A549 (cell line): ENCODE measurements around the gene BAIAP3. TPM values are rescaled to one million over a fixed set of nuclear protein-coding genes. Genes with fewer than 3 reads are reported as not detected.
A peak's percentile ranks its signal among the peaks of the same experiment; 100 is the strongest.

Experiments
- ATAC-seq, 2 experiments: fragments of 200-7000 bp in 1 of 2; fragments of >200 bp in 1 of 2; cut with Nextera tagmentation in 1 of 2; cut with Tn5 transposase in 1 of 2; 3 replicates each; pipeline versions ENCODE4 v1.8.0 to v1.9.1; 2018 to 2020; ENCODE audit warnings: mild to moderate bottlenecking in 1 of 2, moderate library complexity in 1 of 2
- CTCF ChIA-PET: fragments of 300-600 bp; sonication (Branson Sonifier 250); formaldehyde crosslinking; extraction: SDS; loops from one replicate; lab custom pipeline; 2021; ENCODE audit warnings: antibody characterized with exemption, inconsistent platforms; lab: Yijun Ruan, JAX
- POLR2A ChIA-PET: fragments of 350-600 bp; formaldehyde crosslinking; extraction: SDS; loops from one replicate; lab custom pipeline; 2021; ENCODE audit warnings: antibody characterized with exemption, inconsistent platforms; lab: Yijun Ruan, JAX
- DNase-seq, 2 experiments: peaks; one replicate each; pipeline versions ENCODE4 v3.0.0 to v3.0.0-alpha.2; 2011 to 2016; ENCODE audit warnings: low read depth in 1 of 2, low spot score in 1 of 2
- FAIRE-seq: peaks from 2 replicates; lab custom pipeline; 2011; peaks lifted over from hg19 to GRCh38; lab: Jason Lieb, UNC
- H3K27ac ChIP-seq, 2 experiments: fragments of >200 bp; sonication (Bioruptor Twin); formaldehyde crosslinking; 3 replicates each; pipeline ENCODE4 v1.5.1; 2016 to 2017
- H3K4me1 ChIP-seq: fragments of >200 bp; sonication (Bioruptor Twin); formaldehyde crosslinking; 3 replicates; pipeline ENCODE4 v1.6.1; 2016
- H3K4me2 ChIP-seq: fragments of >200 bp; sonication (Bioruptor Twin); formaldehyde crosslinking; 3 replicates; pipeline ENCODE4 v1.6.1; 2016
- H3K4me3 ChIP-seq: fragments of >200 bp; sonication (Bioruptor Twin); formaldehyde crosslinking; 3 replicates; pipeline ENCODE4 v1.5.1; 2016
- H3K9me3 ChIP-seq: fragments of >200 bp; sonication (Bioruptor Twin); formaldehyde crosslinking; 3 replicates; pipeline ENCODE4 v1.6.1; 2016
- BHLHE40 ChIP-seq: IDR thresholded peaks from 2 replicates; pipeline ENCODE4 v1.6.1; 2012; ENCODE audit warnings: low read depth, low read length, inconsistent platforms
- CEBPB ChIP-seq, 2 experiments: fragments of >200 bp in 1 of 2; sonication (Bioruptor Twin) in 1 of 2; formaldehyde crosslinking in 1 of 2; IDR thresholded peaks; 2 replicates each; pipeline ENCODE4 v1.6.1; 2012 to 2016
- CHD2 ChIP-seq: fragments of 150-350 bp; IDR thresholded peaks from 2 replicates; pipeline ENCODE4 v1.6.1; 2014; ENCODE audit warnings: low read length; ENCODE audit not compliant: partially characterized antibody
- EHMT2 ChIP-seq: fragments of 200-600 bp; sonication (generic); IDR thresholded peaks from 2 replicates; pipeline ENCODE4 v1.6.1; 2016; ENCODE audit warnings: antibody characterized with exemption, low read depth, mild to moderate bottlenecking, moderate library complexity
- EP300 ChIP-seq, 2 experiments: fragments of >200 bp; sonication (Bioruptor Twin); formaldehyde crosslinking; IDR thresholded peaks; 2 replicates in 1 of 2; 3 replicates in 1 of 2; pipeline ENCODE4 v1.6.1; 2016 to 2017
- GATA3 ChIP-seq: IDR thresholded peaks from 2 replicates; pipeline ENCODE4 v1.6.1; 2012; ENCODE audit warnings: borderline replicate concordance
- HEYL ChIP-seq: fragments of 250-450 bp; sonication (Bioruptor Pico); IDR thresholded peaks from 2 replicates; pipeline ENCODE4 v1.8.0; 2021; ENCODE audit warnings: mild to moderate bottlenecking, moderate library complexity
- JUN ChIP-seq, 2 experiments: fragments of >200 bp; sonication (Bioruptor Twin); formaldehyde crosslinking; IDR thresholded peaks; 2 replicates in 1 of 2; 3 replicates in 1 of 2; pipeline ENCODE4 v1.6.1; 2016 to 2017
- NR3C1 ChIP-seq: fragments of >200 bp; sonication (Bioruptor Twin); formaldehyde crosslinking; IDR thresholded peaks from 3 replicates; pipeline ENCODE4 v1.6.1; 2017
- PHF8 ChIP-seq: fragments of 200-600 bp; sonication (generic); IDR thresholded peaks from 2 replicates; pipeline ENCODE4 v1.6.1; 2016; ENCODE audit warnings: low read depth, mild to moderate bottlenecking, antibody characterized with exemption, moderate library complexity, borderline replicate concordance
- POLR2A ChIP-seq: IDR thresholded peaks from 2 replicates; pipeline ENCODE4 v1.6.1; 2012; ENCODE audit warnings: mild to moderate bottlenecking, low read length
- RAD21 ChIP-seq, 2 experiments: fragments of >200 bp in 1 of 2; sonication (Bioruptor Twin) in 1 of 2; formaldehyde crosslinking in 1 of 2; IDR thresholded peaks in 1 of 2; conservative IDR thresholded peaks in 1 of 2; 2 replicates in 1 of 2; 3 replicates in 1 of 2; pipeline ENCODE4 v1.6.1; 2012 to 2018; ENCODE audit warnings: inconsistent platforms in 1 of 2
- RARB ChIP-seq: fragments of 250-450 bp; sonication (Bioruptor Pico); IDR thresholded peaks from 2 replicates; pipeline ENCODE4 v1.8.0; 2021; ENCODE audit warnings: mild to moderate bottlenecking, moderate library complexity
- RNF2 ChIP-seq: fragments of 200-600 bp; sonication (generic); IDR thresholded peaks from 2 replicates; pipeline ENCODE4 v1.6.1; 2016; ENCODE audit warnings: low read depth, mild to moderate bottlenecking, antibody characterized with exemption, moderate library complexity, borderline replicate concordance
- SMC3 ChIP-seq: fragments of >200 bp; sonication (Bioruptor Twin); formaldehyde crosslinking; IDR thresholded peaks from 3 replicates; pipeline ENCODE4 v1.6.1; 2018; ENCODE audit warnings: inconsistent platforms
- TFCP2L1 ChIP-seq: fragments of 250-450 bp; sonication (Bioruptor Pico); IDR thresholded peaks from 2 replicates; pipeline ENCODE4 v1.5.0; 2021; ENCODE audit warnings: mild to moderate bottlenecking
- ZC3H11A ChIP-seq: fragments of 450-650 bp; IDR thresholded peaks from 2 replicates; pipeline ENCODE4 v1.6.1; 2014; ENCODE audit warnings: antibody characterized with exemption, mild to moderate bottlenecking
- ZFP36 ChIP-seq: fragments of 450-650 bp; IDR thresholded peaks from 2 replicates; pipeline ENCODE4 v1.6.1; 2014; ENCODE audit warnings: borderline replicate concordance; ENCODE audit not compliant: partially characterized antibody
- WGBS: methylation state at CpG from one replicate; pipeline ENCODE4 v1.1.6; 2017; ENCODE audit errors: missing lambda C conversion rate; 5-methylcytosine and 5-hydroxymethylcytosine counted together
- polyA plus RNA-seq, 4 experiments: library from polyadenylated mRNA; depleted of rRNA in 3 of 4; stranded (reverse); fragments of >200 nt; fragmentation: RNase III in 1 of 4; extraction: RNeasy Plus Mini Kit Qiagen cat#74134 plus additional on column Dnase treatment in 1 of 4; gene quantifications; 2 replicates in 3 of 4; 3 replicates in 1 of 4; pipeline ENCODE4 v1.2.3, GENCODE V29; 2011 to 2017
- TF ChIP-seq, protein P1 (sequence below): fragments of 250-450 bp; sonication (Bioruptor Pico); IDR thresholded peaks from 2 replicates; pipeline ENCODE4 v1.5.0; 2020; ENCODE audit warnings: low read depth, mild to moderate bottlenecking, moderate library complexity
- TF ChIP-seq, protein P2 (sequence below): fragments of 150-350 bp; IDR thresholded peaks from 2 replicates; pipeline ENCODE4 v1.6.1; 2014; ENCODE audit warnings: low read depth, mild to moderate bottlenecking, low read length
- TF ChIP-seq, protein P3 (sequence below): fragments of >200 bp; sonication (Bioruptor Twin); formaldehyde crosslinking; IDR thresholded peaks from 2 replicates; pipeline ENCODE4 v1.6.1; 2016

BAIAP3 gene
- polyA plus RNA-seq, 2 of the 4 experiments (the other 2 are of a cell fraction) = 0.31 to 0.32 TPM

DNA sequence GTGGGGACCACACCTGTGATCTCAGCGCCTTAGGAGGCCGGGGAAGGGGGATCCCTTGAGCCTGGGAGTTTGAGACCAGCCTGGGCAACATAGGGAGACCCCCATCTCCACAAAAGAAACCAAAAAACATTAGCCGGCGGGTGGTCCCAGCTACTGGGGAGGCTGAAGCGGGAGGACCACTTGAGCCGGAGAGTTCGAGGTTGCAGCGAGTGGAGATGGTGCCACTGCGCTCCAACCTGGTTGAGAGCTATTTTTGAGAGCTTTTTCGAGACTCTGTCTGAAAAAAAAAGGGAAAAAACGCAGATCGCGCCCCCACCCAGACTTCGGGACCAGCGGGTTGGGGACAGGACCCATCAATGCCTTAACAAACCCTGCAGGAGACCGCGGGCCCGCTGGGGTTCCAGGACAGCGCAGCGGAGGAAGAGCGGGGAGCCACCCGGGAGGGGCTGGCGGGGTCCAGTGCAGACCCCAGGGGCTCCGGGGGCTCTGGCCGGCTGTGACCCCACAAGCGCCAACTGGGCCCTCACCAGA, 762 bp upstream of the BAIAP3 start (continued):
- TF ChIP-seq JUN (IDR thresholded peaks at IDR 0.05) (no peak), RARB (CRISPR knock-in tag) (no peak), ZC3H11A (no peak), SMC3 (no peak)
- TF ChIP-seq, protein P1, sequence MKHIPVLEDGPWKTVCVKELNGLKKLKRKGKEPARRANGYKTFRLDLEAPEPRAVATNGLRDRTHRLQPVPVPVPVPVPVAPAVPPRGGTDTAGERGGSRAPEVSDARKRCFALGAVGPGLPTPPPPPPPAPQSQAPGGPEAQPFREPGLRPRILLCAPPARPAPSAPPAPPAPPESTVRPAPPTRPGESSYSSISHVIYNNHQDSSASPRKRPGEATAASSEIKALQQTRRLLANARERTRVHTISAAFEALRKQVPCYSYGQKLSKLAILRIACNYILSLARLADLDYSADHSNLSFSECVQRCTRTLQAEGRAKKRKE (CRISPR knock-in tag) = no peak

DNA sequence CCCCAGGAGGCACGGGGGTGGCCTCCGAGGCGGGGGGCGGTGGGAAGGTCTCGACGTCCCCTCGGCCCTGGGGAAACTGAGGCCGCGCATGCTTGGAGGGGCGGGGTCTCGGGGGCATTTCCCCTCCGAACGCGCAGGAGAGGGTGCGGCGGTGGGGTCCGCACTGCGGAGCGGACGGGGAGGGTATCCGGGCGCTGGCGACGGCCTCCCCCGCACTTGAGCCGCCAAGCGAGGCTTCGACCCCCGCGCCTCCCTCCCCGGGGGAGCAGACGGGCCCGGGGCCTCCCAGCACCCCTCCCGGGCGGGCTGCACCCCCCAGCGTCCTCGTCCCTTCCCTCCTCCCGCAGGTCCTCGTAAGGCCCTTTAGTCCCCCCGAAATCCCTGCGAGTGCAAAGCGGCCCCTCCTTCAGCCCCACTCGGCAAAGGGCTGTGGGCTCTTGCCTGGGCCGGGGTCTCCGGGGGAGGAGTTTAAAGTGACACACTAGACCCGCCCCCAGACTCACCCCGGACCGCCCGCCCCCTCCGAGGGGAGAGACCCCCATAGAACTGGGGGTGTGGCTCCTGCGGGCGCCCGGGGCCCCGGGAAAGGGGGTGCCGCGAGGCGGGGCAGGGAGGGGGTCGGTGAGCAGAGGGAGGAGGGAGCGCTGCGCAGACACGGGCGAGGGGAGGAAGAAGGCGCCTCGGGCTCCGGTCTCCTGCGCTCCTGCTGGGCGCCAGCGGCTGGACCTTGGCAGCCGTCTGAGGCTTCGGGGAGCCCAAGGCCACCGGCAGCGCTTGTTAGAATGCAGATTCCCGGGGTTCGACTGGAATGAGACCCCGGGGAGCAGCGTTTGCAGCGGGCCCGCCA, 632 bp downstream of the BAIAP3 start:
- no peak for ATAC-seq

DNA sequence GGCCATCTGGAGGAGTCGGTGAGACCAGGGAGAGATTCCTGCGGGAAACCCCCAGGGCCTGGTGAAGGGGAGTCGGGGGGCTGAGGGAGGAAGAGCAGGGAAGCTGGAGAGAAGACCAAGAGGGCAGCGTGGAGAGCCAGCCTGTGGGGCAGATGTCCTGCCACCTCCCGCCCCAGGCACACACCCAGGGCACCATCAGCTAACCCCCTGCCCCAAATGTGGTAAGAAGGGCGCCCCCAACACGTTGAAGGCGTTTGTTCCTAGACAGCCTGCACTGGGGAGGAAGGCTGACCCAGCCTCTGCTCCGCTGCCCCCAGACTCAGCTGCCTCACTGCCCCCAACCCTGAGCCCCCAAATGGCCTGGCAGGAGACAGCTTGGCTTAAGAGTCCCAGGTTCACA, 1.3 kb downstream of the BAIAP3 start:
- ChIA-PET CTCF (interaction anchor here (1.7 to 5.5 kb wide), 4 partner anchors 10 to 34 kb away, joined by 6 to 46 read pairs (median 36); no protein-coding TSS in a partner anchor), POLR2A (no interaction called here)
- Histone ChIP-seq H3K4me2 (peak overlapping the region; percentile 99; the same call in 1 of the 3 replicates), H3K27ac (no peak overlapping the region), H3K4me3 (no peak overlapping the region), H3K9me3 (no peaks in the 10 kb centered on the region), H3K4me1 (peaks cover 32% of the 10 kb centered on the region)
- no peak for DNase-seq
- TF ChIP-seq HEYL (CRISPR knock-in tag) = no peak
- no peak for TF ChIP-seq BHLHE40
- no peak for TF ChIP-seq NR3C1
- TF ChIP-seq, all 56 proteins: peak for 0
- FAIRE-seq (no peak), ATAC-seq (no peak)
- 14% methylated on average over 8 of the region's 9 CpGs for WGBS

More for the DNA sequence above, 632 bp downstream of the BAIAP3 start:
- Histone ChIP-seq H3K9me3 (no peaks in the 10 kb centered on the region), H3K4me1 (peaks cover 32% of the 10 kb centered on the region), H3K4me3 (peak overlapping the region; percentile 56), H3K4me2 (peak overlapping the region; percentile 99), H3K27ac (peak overlapping the region; percentile 60 to 75; a peak in 4 of 6 replicates)
- no peak for DNase-seq
- TF ChIP-seq TFCP2L1 (CRISPR knock-in tag) (no peak), RNF2 (peak; percentile 65; the same call in 1 of the 2 replicates)
- ChIA-PET POLR2A (no interaction called here), CTCF (interaction anchor here (1.7 to 5.5 kb wide), 4 partner anchors 9 to 33 kb away, joined by 6 to 46 read pairs (median 36); no protein-coding TSS in a partner anchor)
- FAIRE-seq = no peak
- WGBS = 3% methylated on average over 14 of the region's 78 CpGs

DNA sequence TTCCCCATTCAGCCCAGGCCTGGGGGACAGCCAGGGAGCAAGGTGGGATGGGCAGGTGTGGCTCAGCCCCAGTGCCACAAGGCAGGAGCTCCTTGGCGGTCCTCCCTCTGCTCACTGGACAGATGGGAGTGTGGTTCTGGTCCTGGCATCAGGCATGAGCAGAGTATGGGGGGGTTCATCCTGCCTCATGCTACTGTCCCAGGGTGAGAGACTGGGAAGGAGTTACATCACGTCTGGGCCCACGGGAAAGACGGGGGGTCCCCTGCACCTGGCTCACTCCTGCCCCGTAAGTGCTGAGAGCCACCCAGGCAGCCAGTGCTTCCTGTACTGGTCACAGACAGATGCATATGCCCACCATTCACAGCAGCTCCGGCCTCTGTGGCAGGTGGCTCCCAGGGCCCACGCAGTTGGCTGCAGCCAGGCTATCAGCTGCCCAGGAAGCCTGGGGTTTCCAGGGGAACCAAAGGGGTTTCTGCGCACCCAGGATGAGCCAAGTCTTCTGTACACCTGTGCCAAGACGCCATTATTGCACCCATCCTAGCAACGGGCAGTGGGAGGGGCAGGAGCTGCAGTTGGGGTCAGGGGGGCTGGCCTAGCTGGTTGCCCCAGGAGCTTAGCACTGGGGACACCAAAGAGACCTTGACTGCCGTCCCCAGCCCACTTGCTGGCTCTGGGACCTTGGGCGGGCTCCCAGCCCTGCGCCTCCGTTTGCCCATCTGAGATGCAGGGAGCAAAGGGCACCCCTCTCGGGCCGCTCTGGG, 1.9 kb downstream of the BAIAP3 start:
- peak; percentile 1 to 12; a peak in 3 of 6 replicates for ATAC-seq
- WGBS = 14% methylated on average over 11 of the region's 16 CpGs

More for the DNA sequence above, 1.9 kb downstream of the BAIAP3 start:
- POLR2A ChIA-PET = no interaction called here
- H3K4me2 ChIP-seq = no peak overlapping the region; the same call in 2 of the 3 replicates
- H3K4me1 ChIP-seq = peaks cover 32% of the 10 kb centered on the region
- no peak for DNase-seq
- CTCF ChIA-PET = interaction anchor here (0.6 to 5.5 kb wide), 6 partner anchors 11 to 42 kb away, joined by 3 to 46 read pairs (median 18); no protein-coding TSS in a partner anchor
- no peaks in the 10 kb centered on the region for H3K9me3 ChIP-seq
- H3K27ac ChIP-seq = no peak overlapping the region
- no peak for FAIRE-seq
- TF ChIP-seq EP300 (IDR thresholded peaks at IDR 0.05) (no peak), CEBPB (IDR thresholded peaks at IDR 0.05) (no peak), HEYL (CRISPR knock-in tag) (no peak), EHMT2 (no peak), ZC3H11A (no peak), RAD21 (conservative IDR thresholded peaks at IDR 0.05 in 1 of 2, IDR thresholded peaks at IDR 0.05 in 1 of 2) (no peak), POLR2A (no peak), TFCP2L1 (CRISPR knock-in tag) (no peak), ZFP36 (no peak), CHD2 (no peak), PHF8 (no peak), GATA3 (no peak), NR3C1 (no peak)
- TF ChIP-seq, protein P1 (CRISPR knock-in tag) = no peak
- TF ChIP-seq, protein P2, sequence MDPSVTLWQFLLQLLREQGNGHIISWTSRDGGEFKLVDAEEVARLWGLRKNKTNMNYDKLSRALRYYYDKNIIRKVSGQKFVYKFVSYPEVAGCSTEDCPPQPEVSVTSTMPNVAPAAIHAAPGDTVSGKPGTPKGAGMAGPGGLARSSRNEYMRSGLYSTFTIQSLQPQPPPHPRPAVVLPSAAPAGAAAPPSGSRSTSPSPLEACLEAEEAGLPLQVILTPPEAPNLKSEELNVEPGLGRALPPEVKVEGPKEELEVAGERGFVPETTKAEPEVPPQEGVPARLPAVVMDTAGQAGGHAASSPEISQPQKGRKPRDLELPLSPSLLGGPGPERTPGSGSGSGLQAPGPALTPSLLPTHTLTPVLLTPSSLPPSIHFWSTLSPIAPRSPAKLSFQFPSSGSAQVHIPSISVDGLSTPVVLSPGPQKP = no peak
- TF ChIP-seq, protein P3, sequence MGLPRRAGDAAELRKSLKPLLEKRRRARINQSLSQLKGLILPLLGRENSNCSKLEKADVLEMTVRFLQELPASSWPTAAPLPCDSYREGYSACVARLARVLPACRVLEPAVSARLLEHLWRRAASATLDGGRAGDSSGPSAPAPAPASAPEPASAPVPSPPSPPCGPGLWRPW = no peak
- H3K4me3 ChIP-seq = no peak overlapping the region
